ENCODE measurements around the gene SSH2. TPM values are rescaled to one million over a fixed set of nuclear protein-coding genes. Genes with fewer than 3 reads are reported as not detected.
A peak's percentile ranks its signal among the peaks of the same experiment; 100 is the strongest.

Gene SSH2
- total RNA-seq, 1 experiment from 2014 or later: 45.1 TPM

GRCh38 chr17:29709866-29710519, 220.0 kb downstream of the SSH2 start:
- Histone ChIP-seq H3K9me3 (ENCODE audit: insufficient read depth, low read depth) (no peaks in the 10 kb centered on the region), H3K9me2 (ENCODE audit: insufficient read depth) (no peaks in the 10 kb centered on the region), H2AFZ (no peak overlapping the region), H3K4me1 (replicated peaks; ENCODE audit: insufficient read depth) (peaks cover 40% of the 10 kb centered on the region), H3K79me2 (ENCODE audit: low read depth) (peaks cover 14% of the 10 kb centered on the region; the same call in 1 of the 2 replicates), H3K27me3 (ENCODE audit: insufficient read depth, low read depth) (no peaks in the 10 kb centered on the region), H3K4me3 (peak overlapping the region; percentile 2; the same call in 1 of the 2 replicates), H3K4me2 (peak overlapping the region; percentile 68), H4K20me1 (ENCODE audit: insufficient read depth) (no peaks in the 10 kb centered on the region), H3F3A (ENCODE audit: insufficient read depth, low read depth) (peaks cover 35% of the 10 kb centered on the region), H3K36me3 (ENCODE audit: low read depth) (no peaks in the 10 kb centered on the region), H3K27ac (peak overlapping the region; percentile 81)
- CTCF ChIA-PET: no interaction called here
- intact Hi-C loops (cut with micrococcal nuclease; ENCODE audit: unreplicated experiment): loop anchor here (1.0 to 2.0 kb wide), 5 partner anchors 45 to 77 kb away; no protein-coding TSS in a partner anchor
- DNase-seq: peak; percentile 17 to 73
- no TSS peak for BruUV-seq (replicated peaks)
- POLR2A ChIA-PET (ENCODE audit: unreplicated experiment): interaction anchor here (1.0 kb wide), 1 partner anchor 90 kb away, joined by 3 read pairs; no protein-coding TSS in a partner anchor
- TF ChIP-seq EZH2 (IDR thresholded peaks at IDR 0.05; ENCODE audit: low read depth) (no peak), CTCF (conservative IDR thresholded peaks at IDR 0.05) (no peak)

- no peaks in the 10 kb centered on the region for H3K36me3 ChIP-seq (ENCODE audit: low read depth)
- no peaks in the 10 kb centered on the region for H4K20me1 ChIP-seq (ENCODE audit: insufficient read depth)
- H3K79me2 ChIP-seq (ENCODE audit: low read depth): peaks cover 14% of the 10 kb centered on the region; the same call in 1 of the 2 replicates
- no peak overlapping the region for H3K27ac ChIP-seq
- no peak for DNase-seq
- peaks cover 32% of the 10 kb centered on the region for H3F3A ChIP-seq (ENCODE audit: insufficient read depth, low read depth)
- no peak overlapping the region for H3K4me3 ChIP-seq
- BruUV-seq (replicated peaks): no TSS peak
- intact Hi-C loops (cut with micrococcal nuclease; ENCODE audit: unreplicated experiment): no loop called here
- no peak overlapping the region for H2AFZ ChIP-seq
- POLR2A ChIA-PET (ENCODE audit: unreplicated experiment): no interaction called here
- H3K9me2 ChIP-seq (ENCODE audit: insufficient read depth): no peaks in the 10 kb centered on the region
- CTCF ChIA-PET: interaction anchor here (0.6 to 0.7 kb wide), 2 partner anchors 10 to 17 kb away, joined by 4 to 6 read pairs; no protein-coding TSS in a partner anchor
- H3K4me2 ChIP-seq: no peak overlapping the region
- TF ChIP-seq CTCF (conservative IDR thresholded peaks at IDR 0.05): no peak
- no peak for TF ChIP-seq EZH2 (IDR thresholded peaks at IDR 0.05; ENCODE audit: low read depth)
- H3K9me3 ChIP-seq (ENCODE audit: insufficient read depth, low read depth): no peaks in the 10 kb centered on the region
- H3K27me3 ChIP-seq (ENCODE audit: insufficient read depth, low read depth): no peaks in the 10 kb centered on the region
- H3K4me1 ChIP-seq (replicated peaks; ENCODE audit: insufficient read depth): peaks cover 38% of the 10 kb centered on the region
Measured at GRCh38 chr17:29707212-29707571, 222.8 kb downstream of the SSH2 start.

GRCh38 chr17:29706045-29706431, 224.0 kb downstream of the SSH2 start:
- Histone ChIP-seq H3K36me3 (ENCODE audit: low read depth) (no peaks in the 10 kb centered on the region), H3K4me2 (no peak overlapping the region), H3K4me3 (no peak overlapping the region), H2AFZ (no peak overlapping the region), H3K9me3 (ENCODE audit: insufficient read depth, low read depth) (no peaks in the 10 kb centered on the region), H3K4me1 (replicated peaks; ENCODE audit: insufficient read depth) (peaks cover 26% of the 10 kb centered on the region), H3K9me2 (ENCODE audit: insufficient read depth) (no peaks in the 10 kb centered on the region), H3K27me3 (ENCODE audit: insufficient read depth, low read depth) (no peaks in the 10 kb centered on the region), H3F3A (ENCODE audit: insufficient read depth, low read depth) (peaks cover 20% of the 10 kb centered on the region), H3K79me2 (ENCODE audit: low read depth) (peaks cover 14% of the 10 kb centered on the region; the same call in 1 of the 2 replicates), H3K27ac (no peak overlapping the region), H4K20me1 (ENCODE audit: insufficient read depth) (no peaks in the 10 kb centered on the region)
- BruUV-seq (replicated peaks): no TSS peak
- DNase-seq: no peak
- ChIA-PET CTCF (no interaction called here), POLR2A (ENCODE audit: unreplicated experiment) (no interaction called here)
- intact Hi-C loops (cut with micrococcal nuclease; ENCODE audit: unreplicated experiment): no loop called here
- TF ChIP-seq EZH2 (IDR thresholded peaks at IDR 0.05; ENCODE audit: low read depth) (no peak), CTCF (conservative IDR thresholded peaks at IDR 0.05) (no peak)
